SW480 (cell line): Measurements from ENCODE around the gene CASKIN2.

Source experiments
- DNase-seq: peaks from one replicate; pipeline ENCODE4 v3.0.0-alpha.2; 2016; ENCODE audit warnings: low spot score

CASKIN2 gene

DNA sequence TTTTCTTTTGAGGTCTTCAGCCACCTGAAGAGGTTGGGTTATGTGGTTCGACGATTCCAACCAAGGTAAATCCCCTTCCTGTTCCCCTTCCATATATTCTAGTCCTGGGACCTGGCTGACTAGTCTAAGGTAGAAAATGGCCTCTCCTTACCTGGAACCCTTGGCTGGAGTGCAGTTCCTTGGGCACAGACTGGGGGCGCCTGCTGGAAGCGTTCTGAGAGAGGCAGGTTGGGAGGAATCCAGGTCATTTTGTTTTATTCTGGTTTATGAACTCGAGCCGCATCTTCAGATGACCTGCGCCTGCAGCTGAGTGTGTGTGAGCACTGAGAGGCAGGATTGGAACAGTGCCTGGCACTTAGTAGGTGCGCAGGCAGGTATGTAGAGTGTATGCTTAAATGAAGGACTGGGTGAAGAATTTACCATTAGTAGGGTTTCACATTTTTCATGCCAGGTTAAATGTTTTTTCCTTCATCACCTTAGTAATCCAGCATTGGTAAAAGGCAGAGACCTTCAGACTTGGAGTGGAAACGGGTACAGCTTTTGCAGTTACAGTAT is 3.7 kb upstream of the CASKIN2 start:
- DNase-seq: no peak

- no peak for DNase-seq
These were observed 2.9 kb upstream of the CASKIN2 start for GRCh38 chr17:75518201-75518600.

GRCh38 chr17:75517297-75517865 is 2.0 kb upstream of the CASKIN2 start:
- peak; percentile 44 for DNase-seq

DNA sequence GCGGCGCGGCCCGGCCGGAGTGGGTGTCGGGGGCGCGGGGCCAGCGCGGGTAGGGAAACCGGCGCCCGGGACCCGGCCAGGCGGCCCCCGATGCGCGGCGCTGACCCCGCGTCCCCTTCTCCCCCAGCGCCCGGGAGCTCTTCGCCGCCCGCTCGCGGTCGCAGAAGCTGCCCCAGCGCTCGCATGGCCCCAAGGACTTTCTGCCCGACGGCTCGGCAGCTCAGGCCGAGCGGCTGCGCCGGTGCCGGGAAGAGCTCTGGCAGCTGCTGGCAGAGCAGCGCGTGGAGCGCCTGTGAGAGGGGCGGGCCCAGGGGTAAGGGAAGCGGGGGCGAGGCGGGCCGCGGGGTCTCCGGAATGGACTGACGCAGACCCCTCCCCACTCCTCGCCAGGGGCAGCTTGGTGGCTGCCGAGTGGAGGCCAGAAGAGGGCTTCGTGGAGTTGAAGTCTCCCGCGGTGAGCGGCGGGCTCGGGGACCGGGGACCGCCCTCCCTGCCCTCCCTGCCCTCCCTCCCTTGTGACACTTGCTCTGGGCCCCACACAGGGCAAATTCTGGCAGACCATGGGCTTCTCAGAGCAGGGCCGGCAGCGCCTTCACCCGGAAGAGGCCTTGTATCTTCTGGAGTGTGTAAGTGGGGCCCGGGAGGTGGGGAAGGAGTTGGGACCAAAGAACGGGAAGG is 1.4 kb upstream of the CASKIN2 start:
- DNase-seq: peak; percentile 41

DNA sequence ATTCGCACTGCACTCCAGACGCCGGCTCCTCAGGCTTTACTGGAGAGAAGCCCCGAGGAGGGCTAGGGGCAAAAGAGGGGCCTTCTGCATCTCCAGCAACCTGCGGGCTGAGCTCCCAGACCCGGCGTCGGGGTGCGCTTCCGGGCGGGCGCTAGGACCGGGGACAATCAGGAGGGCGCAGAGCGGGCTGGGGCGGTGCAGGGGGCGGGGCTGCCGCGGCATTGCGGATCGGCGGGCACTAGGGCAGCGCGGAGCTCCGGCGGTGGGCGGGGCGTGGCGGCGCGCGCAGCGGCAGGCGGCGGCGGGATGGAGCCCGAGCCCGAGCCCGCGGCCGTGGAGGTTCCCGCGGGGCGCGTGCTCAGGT is 900 bp upstream of the CASKIN2 start, which contains the start of gene TSEN54:
Gene TSEN54, plus strand, starts transcription at position 274 of the 364 bp plus-strand sequence. Its CDS starts 33 bp downstream, at position 307.
- peak; percentile 88 for DNase-seq

- DNase-seq: no peak
These were observed 330 bp downstream of the CASKIN2 start for GRCh38 chr17:75514919-75515495.

DNA sequence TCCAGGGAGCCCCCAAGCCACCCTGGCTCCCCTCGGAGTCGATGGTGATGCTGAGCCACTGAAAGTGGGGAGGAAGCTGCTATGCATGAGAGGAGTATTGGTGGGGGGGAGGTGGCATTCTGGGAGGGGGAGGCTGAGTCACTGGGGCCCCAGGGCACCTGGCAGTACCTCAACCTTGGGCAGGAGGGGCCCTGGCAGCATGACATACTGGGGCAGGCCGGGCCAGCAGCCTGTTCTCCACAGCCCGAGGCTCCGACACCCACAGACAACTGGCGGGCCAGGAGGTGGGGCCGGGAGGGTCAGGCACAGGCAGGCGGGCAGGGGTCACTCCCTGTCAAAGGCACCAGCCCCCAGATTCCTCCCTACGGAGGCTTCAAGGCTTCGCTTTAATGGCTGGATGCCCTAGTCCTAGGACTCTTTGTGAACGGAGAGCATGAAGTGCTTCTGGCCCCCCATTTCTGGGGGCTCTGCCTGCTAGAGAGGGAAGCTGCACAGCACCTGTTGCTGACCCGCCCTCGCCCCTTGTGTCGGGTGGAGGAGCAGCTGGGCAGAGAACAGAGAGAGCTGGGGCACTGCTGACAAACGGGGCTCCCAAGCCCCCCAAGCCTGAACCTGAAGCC is 928 bp downstream of the CASKIN2 start:
- DNase-seq: peak; percentile 18

- DNase-seq: no peak
These were observed 1.7 kb downstream of the CASKIN2 start for GRCh38 chr17:75513641-75514000.

- DNase-seq: no peak
These were observed 2.3 kb downstream of the CASKIN2 start for GRCh38 chr17:75512926-75513640.

- no peak for DNase-seq
These were observed 3.4 kb downstream of the CASKIN2 start for GRCh38 chr17:75511610-75512575.

GRCh38 chr17:75511270-75511609 is 4.1 kb downstream of the CASKIN2 start:
- DNase-seq: no peak

GRCh38 chr17:75509528-75510258 is 5.6 kb downstream of the CASKIN2 start:
- DNase-seq: no peak

DNA sequence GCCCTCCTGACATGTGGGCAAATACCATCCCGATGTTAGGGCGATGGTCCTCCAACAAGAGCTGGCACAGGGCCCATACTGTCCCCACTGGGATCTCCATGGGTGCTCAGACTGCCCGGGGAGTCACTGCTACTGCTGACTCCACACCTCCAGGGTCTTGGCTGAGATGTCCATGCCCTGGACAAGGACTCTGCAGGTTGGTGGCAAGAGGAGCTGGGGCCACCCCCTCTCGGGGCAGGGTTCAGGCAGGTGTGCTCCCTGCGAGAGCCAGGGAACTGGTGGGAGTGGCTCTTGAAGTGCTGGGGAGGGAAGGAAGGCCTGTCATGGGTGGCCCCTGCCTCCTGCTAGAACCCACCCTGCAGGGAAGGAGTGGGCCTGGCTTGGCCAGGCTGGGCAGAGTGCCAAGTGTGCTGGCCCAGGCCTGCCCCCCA is 6.4 kb downstream of the CASKIN2 start:
- DNase-seq: no peak

DNA sequence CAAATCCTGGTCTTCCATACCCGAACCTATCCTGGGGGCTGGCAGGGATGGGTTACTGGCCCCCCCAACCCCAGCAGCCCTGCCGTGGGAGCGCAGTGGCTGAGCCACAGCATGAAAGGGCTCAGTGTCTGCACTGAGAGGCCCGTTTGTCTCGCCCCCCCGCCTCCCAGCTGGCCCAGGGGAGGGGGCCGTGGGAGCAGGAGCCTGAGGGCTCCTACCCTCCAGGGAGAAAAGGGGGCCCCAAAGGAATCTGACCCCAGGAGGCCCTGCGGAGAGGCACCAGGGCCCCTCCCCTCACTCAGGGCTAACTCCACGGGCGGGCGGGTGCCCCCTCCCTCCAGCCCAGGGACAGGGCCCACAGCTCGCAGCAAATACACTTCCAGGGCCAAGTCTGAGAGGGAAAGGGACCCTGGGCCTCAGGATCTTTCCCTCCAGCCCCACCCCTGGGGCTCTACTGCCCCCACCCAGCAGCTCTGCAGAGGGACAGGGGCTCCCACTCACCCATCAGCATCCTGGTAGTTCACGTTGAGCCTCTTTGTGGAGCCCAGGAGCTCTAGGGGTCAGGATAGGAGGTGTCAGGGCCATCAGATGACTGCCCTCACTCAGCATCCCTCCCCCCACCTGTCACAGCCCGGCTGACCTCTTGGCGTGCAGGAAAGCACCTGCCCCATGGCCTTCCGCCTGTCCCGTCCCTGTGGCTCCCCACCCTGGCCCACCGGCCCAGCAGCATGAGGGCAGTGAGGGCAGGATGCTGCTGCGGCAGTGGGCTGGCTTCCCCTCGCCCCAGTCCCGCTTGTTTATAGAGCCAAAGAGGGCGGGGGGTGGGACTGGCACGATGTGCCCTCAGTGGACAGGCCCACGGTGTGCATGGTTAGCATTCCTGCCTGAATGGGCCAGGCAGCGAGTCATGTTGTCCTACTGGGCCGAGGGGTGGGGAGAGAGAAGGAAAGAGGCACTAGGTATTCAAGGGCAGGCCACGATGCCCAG is 7.3 kb downstream of the CASKIN2 start:
- no peak for DNase-seq

DNA sequence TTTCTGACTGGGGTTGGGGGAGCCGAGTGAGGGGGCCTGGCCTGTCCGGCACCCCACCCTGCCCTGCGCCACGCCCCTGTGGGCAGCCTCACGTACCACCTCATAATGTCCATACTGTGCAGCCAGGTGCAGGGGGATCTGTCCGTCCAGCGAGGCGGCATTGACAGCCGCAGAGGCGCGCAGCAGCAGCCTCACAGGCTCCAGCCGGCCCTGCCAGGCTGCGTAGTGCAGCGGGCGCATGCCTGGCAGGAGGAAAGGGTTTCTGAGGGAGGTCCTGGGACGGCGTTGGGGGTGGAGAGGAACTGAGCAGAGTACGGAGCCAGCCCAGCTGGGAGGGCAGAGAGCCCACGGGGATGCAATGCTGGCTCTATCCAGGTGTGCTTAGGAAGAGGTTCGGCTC is 8.4 kb downstream of the CASKIN2 start:
- DNase-seq: no peak

- DNase-seq: no peak
These were observed 9.2 kb downstream of the CASKIN2 start for GRCh38 chr17:75506134-75506533.

DNA sequence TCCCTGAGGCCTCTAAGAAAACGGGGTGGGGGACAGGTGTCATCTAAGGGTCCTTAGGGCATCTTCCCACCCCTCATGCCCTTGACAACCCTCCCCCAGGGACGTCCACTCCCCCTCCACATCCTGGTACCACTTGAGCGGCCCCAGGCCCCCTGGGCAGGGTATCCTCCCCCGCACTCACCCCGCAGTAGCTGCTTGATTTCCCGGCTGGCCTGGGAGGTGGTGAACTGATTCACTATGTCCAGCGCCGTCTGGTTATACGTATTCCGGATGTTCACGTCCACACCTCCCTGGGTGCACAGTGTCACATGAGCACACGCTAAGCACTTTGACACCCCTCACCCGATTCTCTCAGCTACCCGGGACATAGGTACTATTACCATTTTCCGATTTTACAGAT is 9.7 kb downstream of the CASKIN2 start:
- no peak for DNase-seq

GRCh38 chr17:75505152-75505409 is 10.3 kb downstream of the CASKIN2 start:
- no peak for DNase-seq

DNA sequence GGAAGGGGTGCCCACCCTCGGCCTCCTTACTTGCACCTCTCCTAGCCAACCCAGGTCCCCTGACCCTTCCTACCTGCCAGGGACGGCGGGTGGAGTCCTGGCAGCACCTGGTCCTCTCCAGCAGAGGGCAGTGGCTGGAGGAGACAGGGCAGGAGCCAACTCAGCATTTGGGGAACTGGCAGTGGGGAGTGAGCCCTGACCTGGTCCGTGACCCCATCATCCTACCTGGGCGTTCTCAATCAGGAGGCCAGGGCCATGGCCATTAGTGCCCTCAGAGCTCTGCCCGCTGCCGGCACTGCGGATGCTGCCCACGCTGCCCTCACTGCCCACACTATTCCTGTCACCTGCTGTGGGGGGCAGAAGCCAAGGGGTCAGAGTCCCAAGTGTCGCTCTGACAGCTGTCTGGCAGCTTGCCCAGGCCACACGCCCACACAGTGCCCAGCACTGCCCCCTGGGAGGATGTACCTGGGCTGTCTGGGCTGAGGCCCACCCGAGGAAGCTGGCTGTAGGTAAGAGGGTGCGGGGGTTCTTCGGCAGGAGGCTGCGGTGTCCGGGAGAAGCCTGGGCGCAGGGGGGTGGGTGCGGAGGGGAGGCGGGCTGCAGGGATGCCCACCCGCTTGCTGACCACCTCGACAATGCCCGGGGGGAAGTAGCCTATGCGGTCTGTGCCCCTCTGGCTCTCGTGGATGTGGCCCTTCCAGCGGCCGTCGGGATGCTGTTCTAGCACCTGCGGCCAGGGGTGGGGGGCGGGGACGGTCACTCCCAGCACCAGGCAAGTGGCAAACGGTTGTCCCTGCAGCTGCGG is 10.8 kb downstream of the CASKIN2 start:
- DNase-seq: peak; percentile 49
